IMR-90 (cell line): ENCODE measurements around the gene ALK. TPM values are rescaled to one million over a fixed set of nuclear protein-coding genes. Genes with fewer than 3 reads are reported as not detected.

Source experiments
- ATAC-seq: fragments of 200-7000 bp; cut with Tn5 transposase; 2 replicates; pipeline ENCODE4 v1.9.1; 2020; ENCODE audit warnings: low read depth, mild to moderate bottlenecking, moderate library complexity
- BruUV-seq: library from RNA; stranded (reverse); fragments of 400-500 nt; replicated peaks from 2 replicates; lab custom pipeline; 2021; lab: Mats Ljungman, UMichigan
- CTCF ChIA-PET: fragments of 300-600 bp; formaldehyde crosslinking; extraction: SDS; loops from one replicate; lab custom pipeline; 2021; ENCODE audit warnings: antibody characterized with exemption; lab: Yijun Ruan, JAX
- POLR2A ChIA-PET: fragments of 300-600 bp; sonication (Branson Sonifier 250); formaldehyde crosslinking; loops from one replicate; lab custom pipeline; 2022; ENCODE audit warnings: antibody characterized with exemption; ENCODE audit not compliant: unreplicated experiment; lab: Charles Lee
- DNase-seq: peaks from one replicate; pipeline ENCODE4 v3.0.0; 2013
- H2AFZ ChIP-seq: replicated peaks from 2 replicates; pipeline ENCODE3; 2013; ENCODE audit warnings: low read length, mild to moderate bottlenecking; ENCODE audit not compliant: poor library complexity
- H2AK5ac ChIP-seq: 2 replicates; pipeline ENCODE4 v1.6.1; 2013; ENCODE audit warnings: low read depth, low read length, inconsistent platforms
- H2AK9ac ChIP-seq: replicated peaks from 2 replicates; pipeline ENCODE3; 2013; ENCODE audit warnings: mild to moderate bottlenecking, low read depth, low read length, moderate library complexity; ENCODE audit not compliant: poor library complexity
- H2BK120ac ChIP-seq: 2 replicates; pipeline ENCODE4 v1.6.1; 2013; ENCODE audit warnings: low read depth, low read length, inconsistent platforms
- H2BK15ac ChIP-seq: 3 replicates; pipeline ENCODE4 v1.6.1; 2013; ENCODE audit warnings: low read depth, low read length, inconsistent platforms
- H2BK20ac ChIP-seq: 2 replicates; pipeline ENCODE4 v1.6.1; 2013; ENCODE audit warnings: low read depth, mild to moderate bottlenecking, inconsistent platforms, low read length, moderate library complexity
- H2BK5ac ChIP-seq: 2 replicates; pipeline ENCODE4 v1.6.1; 2013; ENCODE audit warnings: mild to moderate bottlenecking, low read depth, low read length, inconsistent platforms; ENCODE audit not compliant: poor library complexity, severe bottlenecking
- H3K14ac ChIP-seq: replicated peaks from 2 replicates; pipeline ENCODE4 v1.6.1; 2013; ENCODE audit warnings: low read depth, low read length, inconsistent platforms
- H3K18ac ChIP-seq: 2 replicates; pipeline ENCODE4 v1.6.1; 2013; ENCODE audit warnings: low read depth, low read length, control low read depth
- H3K23ac ChIP-seq: 2 replicates; pipeline ENCODE4 v1.6.1; 2013; ENCODE audit warnings: low read depth, low read length, inconsistent platforms
- H3K27ac ChIP-seq: 2 replicates; pipeline ENCODE4 v1.5.1; 2013; ENCODE audit warnings: mild to moderate bottlenecking, control low read depth, low read length; ENCODE audit not compliant: insufficient read depth
- H3K27me3 ChIP-seq: 2 replicates; pipeline ENCODE4 v1.6.1; 2013; ENCODE audit warnings: low read length; ENCODE audit not compliant: control insufficient read depth, insufficient read depth
- H3K36me3 ChIP-seq: 2 replicates; pipeline ENCODE4 v1.6.1; 2013; ENCODE audit warnings: low read length, mixed read lengths; ENCODE audit not compliant: control insufficient read depth, insufficient read depth
- H3K4ac ChIP-seq: 2 replicates; pipeline ENCODE4 v1.6.1; 2013; ENCODE audit warnings: low read depth, low read length, inconsistent platforms
- H3K4me1 ChIP-seq: 2 replicates; pipeline ENCODE4 v1.6.1; 2013; ENCODE audit warnings: low read length, mixed read lengths; ENCODE audit not compliant: control insufficient read depth, insufficient read depth
- H3K4me2 ChIP-seq: 2 replicates; pipeline ENCODE4 v1.6.1; 2013; ENCODE audit warnings: low read depth, mild to moderate bottlenecking, control low read depth, low read length, moderate library complexity
- H3K4me3 ChIP-seq: 2 replicates; pipeline ENCODE4 v1.5.1; 2013; ENCODE audit warnings: low read depth, mild to moderate bottlenecking, control low read depth, low read length, moderate library complexity; ENCODE audit not compliant: insufficient read depth
- H3K56ac ChIP-seq: 2 replicates; pipeline ENCODE4 v1.6.1; 2013; ENCODE audit warnings: low read length, inconsistent platforms; ENCODE audit not compliant: insufficient read depth; ENCODE audit errors: extremely low read depth
- H3K79me1 ChIP-seq, 2 experiments: 2 replicates each; pipeline ENCODE4 v1.6.1; 2013; ENCODE audit warnings: low read length in 2 of 2, inconsistent platforms in 1 of 2, low read depth in 1 of 2
- H3K9ac ChIP-seq: 2 replicates; pipeline ENCODE4 v1.6.1; 2013; ENCODE audit warnings: low read depth, low read length, control low read depth
- H3K9me1 ChIP-seq: 2 replicates; pipeline ENCODE4 v1.6.1; 2013; ENCODE audit warnings: low read length, inconsistent platforms; ENCODE audit not compliant: insufficient read depth
- H3K9me3 ChIP-seq: 2 replicates; pipeline ENCODE4 v1.6.1; 2013; ENCODE audit warnings: low read length; ENCODE audit not compliant: control insufficient read depth, insufficient read depth
- H4K20me1 ChIP-seq: 2 replicates; pipeline ENCODE4 v1.6.1; 2013; ENCODE audit warnings: low read length, inconsistent platforms; ENCODE audit not compliant: insufficient read depth
- H4K5ac ChIP-seq: 2 replicates; pipeline ENCODE4 v1.6.1; 2013; ENCODE audit warnings: mild to moderate bottlenecking, low read depth, low read length, control low read depth
- H4K8ac ChIP-seq, 2 experiments: 2 replicates each; pipeline ENCODE4 v1.6.1; 2013; ENCODE audit warnings: low read depth in 2 of 2, low read length in 2 of 2, control low read depth in 1 of 2, inconsistent platforms in 1 of 2
- H4K91ac ChIP-seq: 2 replicates; pipeline ENCODE4 v1.6.1; 2013; ENCODE audit warnings: low read depth, low read length, inconsistent platforms; ENCODE audit not compliant: insufficient read depth
- BHLHE40 ChIP-seq: fragments of 150-350 bp; IDR thresholded peaks from 2 replicates; pipeline ENCODE4 v1.6.1; 2016; ENCODE audit warnings: mild to moderate bottlenecking, low read depth, low read length
- CEBPB ChIP-seq: IDR thresholded peaks from 2 replicates; pipeline ENCODE4 v1.6.1; 2012; ENCODE audit warnings: low read depth, low read length, improper control_type of control experiment
- CHD1 ChIP-seq: IDR thresholded peaks from 2 replicates; pipeline ENCODE4 v1.6.1; 2012; ENCODE audit warnings: low read depth, low read length, improper control_type of control experiment
- CTCF ChIP-seq: conservative IDR thresholded peaks from 2 replicates; pipeline ENCODE4 v1.5.1; 2012; ENCODE audit warnings: mild to moderate bottlenecking, low read depth, low read length, improper control_type of control experiment
- FOS ChIP-seq: fragments of 150-350 bp; IDR thresholded peaks from 2 replicates; pipeline ENCODE4 v1.6.1; 2016; ENCODE audit warnings: low read depth, low read length
- MAFK ChIP-seq: IDR thresholded peaks from 2 replicates; pipeline ENCODE4 v1.6.1; 2012; ENCODE audit warnings: low read depth, low read length, improper control_type of control experiment
- MAZ ChIP-seq: IDR thresholded peaks from 2 replicates; pipeline ENCODE4 v1.6.1; 2012; ENCODE audit warnings: low read depth, mild to moderate bottlenecking, low read length, improper control_type of control experiment, moderate library complexity, borderline replicate concordance
- MXI1 ChIP-seq: IDR thresholded peaks from 2 replicates; pipeline ENCODE4 v1.6.1; 2012; ENCODE audit warnings: low read depth, mild to moderate bottlenecking, low read length, moderate library complexity, borderline replicate concordance
- NFE2L2 ChIP-seq: fragments of 150-350 bp; IDR thresholded peaks from 2 replicates; pipeline ENCODE4 v1.6.1; 2016; ENCODE audit warnings: low read depth, mild to moderate bottlenecking, low read length
- POLR2A ChIP-seq: IDR thresholded peaks from 2 replicates; pipeline ENCODE4 v1.6.1; 2012; ENCODE audit warnings: mild to moderate bottlenecking, low read depth, low read length
- RAD21 ChIP-seq: IDR thresholded peaks from 2 replicates; pipeline ENCODE4 v1.6.1; 2012; ENCODE audit warnings: low read length, improper control_type of control experiment
- RCOR1 ChIP-seq: IDR thresholded peaks from 2 replicates; pipeline ENCODE4 v1.6.1; 2012; ENCODE audit warnings: mild to moderate bottlenecking, low read length, improper control_type of control experiment; ENCODE audit not compliant: insufficient replicate concordance
- RFX5 ChIP-seq: IDR thresholded peaks from 2 replicates; pipeline ENCODE4 v1.8.0; 2012; ENCODE audit warnings: low read depth, mild to moderate bottlenecking, low read length, moderate library complexity
- SMC3 ChIP-seq: fragments of 150-350 bp; IDR thresholded peaks from 2 replicates; pipeline ENCODE4 v1.6.1; 2016; ENCODE audit warnings: low read depth, mild to moderate bottlenecking, antibody characterized with exemption, low read length, moderate library complexity
- WGBS, 2 experiments: methylation state at CpG; one replicate each; pipeline versions ENCODE4 v1.1.5 to v1.1.7; 2013; ENCODE audit warnings: missing lambda C conversion rate in 2 of 2; ENCODE audit not compliant: insufficient read length in 1 of 2; ENCODE audit errors: extremely low coverage in 2 of 2; 5-methylcytosine and 5-hydroxymethylcytosine counted together
- dilution Hi-C: fragments of 300-500 bp; cut with HindIII; formaldehyde crosslinking; loops from one replicate; pipeline ENCODE4 v1.14.3; 2018; ENCODE audit warnings: low sequenced_read_pairs; ENCODE audit not compliant: unreplicated experiment
- in situ Hi-C: fragments of 300-500 bp; cut with MboI; formaldehyde crosslinking; loops from 3 replicates; pipeline ENCODE4 v1.14.3; 2019; ENCODE audit warnings: low sequenced_read_pairs, inconsistent platforms, mixed read lengths
- intact Hi-C: fragments of 100-400 bp; cut with micrococcal nuclease; formaldehyde crosslinking; loops from 2 replicates; pipeline ENCODE4 v1.10.0; 2022
- polyA plus RNA-seq, 3 experiments: library from polyadenylated mRNA; depleted of rRNA; stranded (reverse); fragments of >200 nt; gene quantifications; 2 replicates each; pipeline ENCODE4 v1.2.3, GENCODE V29; 2012; ENCODE audit warnings: low replicate concordance in 1 of 3
- total RNA-seq: library from RNA; depleted of rRNA; stranded (reverse); fragments of >200 nt; gene quantifications from 2 replicates; pipeline ENCODE4 v1.2.3, GENCODE V29; 2012
- TF ChIP-seq, protein P1 (sequence below): fragments of 150-350 bp; IDR thresholded peaks from 2 replicates; pipeline ENCODE4 v1.6.1; 2016; ENCODE audit warnings: low read depth, mild to moderate bottlenecking, low read length, moderate library complexity, borderline replicate concordance

ALK gene
- total and polyA plus RNA-seq, 2 of the 4 experiments (the other 2 are of a cell fraction): not detected

DNA sequence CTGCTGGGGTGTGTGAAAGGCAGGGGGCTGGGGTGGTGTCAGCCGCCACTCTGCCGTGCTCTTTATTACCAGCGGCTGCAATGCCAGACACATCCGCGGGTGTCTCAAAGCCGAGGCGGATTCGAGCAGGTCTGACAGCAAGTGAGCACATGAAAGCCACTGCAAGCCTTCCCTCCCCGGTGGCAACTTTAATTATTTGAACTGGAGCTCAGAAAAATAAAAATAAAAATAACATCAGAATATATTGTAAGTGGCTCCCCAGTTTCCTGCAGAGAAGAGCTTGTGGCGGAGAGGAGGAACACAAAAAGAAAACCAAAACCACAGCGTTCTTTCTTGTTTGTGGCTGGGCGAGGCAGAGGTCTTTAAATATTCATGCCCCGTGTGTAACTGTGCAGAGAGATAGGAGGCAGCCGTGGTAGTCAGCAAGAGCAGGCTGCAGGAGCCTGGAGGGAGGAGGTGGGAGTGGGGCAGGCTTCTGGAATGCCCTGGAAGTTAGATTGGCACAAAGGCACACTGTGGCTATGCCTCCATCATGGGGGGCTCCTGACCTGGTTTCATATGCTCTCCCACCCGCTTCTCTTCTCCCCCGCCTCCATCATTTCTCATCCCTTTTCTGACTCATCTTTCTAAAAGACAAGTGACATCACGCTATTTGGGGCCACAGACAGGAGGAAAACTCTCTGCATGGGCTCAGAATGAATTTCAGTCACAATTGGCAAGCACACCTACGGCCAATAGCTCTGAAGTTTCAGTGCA is 606.4 kb downstream of the ALK start:
- H2AFZ ChIP-seq: no peak overlapping the region
- TF ChIP-seq CHD1: no peak
- no peak for TF ChIP-seq MXI1
- no peak for TF ChIP-seq BHLHE40
- no peak for TF ChIP-seq SMC3
- TF ChIP-seq MAZ: no peak
- TF ChIP-seq RFX5: no peak
- no peak for TF ChIP-seq RCOR1
- TF ChIP-seq FOS: no peak
- TF ChIP-seq NFE2L2: no peak
- no peak for TF ChIP-seq CTCF
- TF ChIP-seq CEBPB: no peak
- no peak for TF ChIP-seq MAFK
- TF ChIP-seq POLR2A: no peak
- no peak for TF ChIP-seq RAD21
- TF ChIP-seq, protein P1, sequence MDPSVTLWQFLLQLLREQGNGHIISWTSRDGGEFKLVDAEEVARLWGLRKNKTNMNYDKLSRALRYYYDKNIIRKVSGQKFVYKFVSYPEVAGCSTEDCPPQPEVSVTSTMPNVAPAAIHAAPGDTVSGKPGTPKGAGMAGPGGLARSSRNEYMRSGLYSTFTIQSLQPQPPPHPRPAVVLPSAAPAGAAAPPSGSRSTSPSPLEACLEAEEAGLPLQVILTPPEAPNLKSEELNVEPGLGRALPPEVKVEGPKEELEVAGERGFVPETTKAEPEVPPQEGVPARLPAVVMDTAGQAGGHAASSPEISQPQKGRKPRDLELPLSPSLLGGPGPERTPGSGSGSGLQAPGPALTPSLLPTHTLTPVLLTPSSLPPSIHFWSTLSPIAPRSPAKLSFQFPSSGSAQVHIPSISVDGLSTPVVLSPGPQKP: no peak

More for the DNA sequence above, 606.4 kb downstream of the ALK start:
- intact Hi-C loops (no loop called here), in situ Hi-C loops (loop anchor here (25.0 kb wide), 1 partner anchor 522 kb away; no protein-coding TSS in a partner anchor), dilution Hi-C loops (no loop called here)
- Histone ChIP-seq H3K4me2 (no peak overlapping the region), H4K8ac (no peak overlapping the region), H2BK20ac (no peak overlapping the region), H2AK5ac (no peak overlapping the region), H3K9ac (no peak overlapping the region), H3K9me3 (no peaks in the 10 kb centered on the region), H3K36me3 (no peaks in the 10 kb centered on the region), H3K23ac (no peak overlapping the region), H3K4me3 (no peak overlapping the region), H2BK120ac (no peak overlapping the region), H3K27ac (no peak overlapping the region), H3K18ac (no peak overlapping the region), H2AK9ac (peak overlapping the region; percentile 25), H3K4ac (no peak overlapping the region), H3K56ac (no peak overlapping the region), H4K20me1 (no peaks in the 10 kb centered on the region), H3K79me1 (no peaks in the 10 kb centered on the region), H2BK5ac (no peak overlapping the region), H4K91ac (no peak overlapping the region), H3K9me1 (no peaks in the 10 kb centered on the region), H3K4me1 (no peaks in the 10 kb centered on the region), H3K14ac (no peak overlapping the region), H2BK15ac (no peak overlapping the region), H3K27me3 (peaks cover 33% of the 10 kb centered on the region), H4K5ac (no peak overlapping the region)
- CTCF ChIA-PET: interaction anchor here (0.7 kb wide), 1 partner anchor 165 kb away, joined by 3 read pairs; no protein-coding TSS in a partner anchor
- POLR2A ChIA-PET: no interaction called here
- DNase-seq (no peak), ATAC-seq (peak; percentile 37; the same call in 1 of the 2 replicates)
- 20% methylated on average over 2 of the region's 18 CpGs; no CpG with 5 or more reads in 1 of the 2 experiments for WGBS, 2 experiments
- no TSS peak for BruUV-seq
